HG03135 (cell line): ENCODE results near the gene SWT1.
"Not testable (repeated sequence)": the region's sequence is repeated elsewhere in the genome, so short reads cannot be mapped to it uniquely, and the experiment has no call there.

ENCODE experiments used
- ATAC-seq: cut with Tn5 transposase; IDR thresholded peaks from one replicate; pipeline ENCODE4 v1.9.1; 2021; ENCODE audit warnings: mild to moderate bottlenecking, moderate library complexity; ENCODE audit not compliant: unreplicated experiment

Gene SWT1

GRCh38 chr1:185244015-185244747, 87.2 kb downstream of the SWT1 start:
- no peak for ATAC-seq

- ATAC-seq: no peak
These were observed 88.5 kb downstream of the SWT1 start for GRCh38 chr1:185245466-185245865.

GRCh38 chr1:185249563-185249962, 92.6 kb downstream of the SWT1 start:
- no peak for ATAC-seq

GRCh38 chr1:185250063-185250462, 93.1 kb downstream of the SWT1 start:
- ATAC-seq: no peak

- not testable (repeated sequence) for ATAC-seq
These were observed 95.0 kb downstream of the SWT1 start for GRCh38 chr1:185251928-185252327.

- ATAC-seq: not testable (repeated sequence)
These were observed 95.4 kb downstream of the SWT1 start for GRCh38 chr1:185252404-185252803.

GRCh38 chr1:185255595-185255994, 98.6 kb downstream of the SWT1 start:
- ATAC-seq: not testable (repeated sequence)

- not testable (repeated sequence) for ATAC-seq
These were observed 100.4 kb downstream of the SWT1 start for GRCh38 chr1:185257116-185257949.

- no peak for ATAC-seq
These were observed 100.9 kb downstream of the SWT1 start for GRCh38 chr1:185257950-185258208.

- no peak for ATAC-seq
These were observed 101.7 kb downstream of the SWT1 start for GRCh38 chr1:185258676-185259075.

GRCh38 chr1:185260611-185261010, 103.6 kb downstream of the SWT1 start:
- ATAC-seq: no peak

GRCh38 chr1:185262151-185262550, 105.2 kb downstream of the SWT1 start:
- no peak for ATAC-seq

- no peak for ATAC-seq
These were observed 106.3 kb downstream of the SWT1 start for GRCh38 chr1:185263292-185263691.

- no peak for ATAC-seq
These were observed 106.8 kb downstream of the SWT1 start for GRCh38 chr1:185263780-185264179.

- no peak for ATAC-seq
These were observed 108.3 kb downstream of the SWT1 start for GRCh38 chr1:185265314-185265713.

GRCh38 chr1:185267301-185267700, 110.3 kb downstream of the SWT1 start:
- ATAC-seq: no peak

GRCh38 chr1:185267701-185268100, 110.7 kb downstream of the SWT1 start:
- no peak for ATAC-seq

- no peak for ATAC-seq
These were observed 111.4 kb downstream of the SWT1 start for GRCh38 chr1:185268352-185268751.

GRCh38 chr1:185271921-185272320, 115.0 kb downstream of the SWT1 start:
- no peak for ATAC-seq

- no peak for ATAC-seq
These were observed 122.6 kb downstream of the SWT1 start for GRCh38 chr1:185279571-185279970.

GRCh38 chr1:185280589-185280988, 123.6 kb downstream of the SWT1 start:
- ATAC-seq: no peak

- peak; percentile 93 for ATAC-seq
These were observed 124.3 kb downstream of the SWT1 start for GRCh38 chr1:185281245-185281644.
